Panc1 (cell line): ENCODE results near the gene MCCC1.

Source experiments
- CTCF ChIP-seq: fragments of 450-650 bp; IDR thresholded peaks from 2 replicates; pipeline ENCODE4 v1.5.1; 2017; ENCODE audit warnings: mild to moderate bottlenecking
- POLR2AphosphoS5 ChIP-seq: IDR thresholded peaks from 2 replicates; pipeline ENCODE4 v1.6.1; 2012; ENCODE audit warnings: mild to moderate bottlenecking, low read depth, low read length, moderate library complexity
- REST ChIP-seq, 2 experiments: IDR thresholded peaks; 2 replicates each; pipeline ENCODE4 v1.6.1; 2011 to 2012; ENCODE audit warnings: low read depth in 2 of 2, control low read depth in 1 of 2, low read length in 1 of 2, mild to moderate bottlenecking in 1 of 2, moderate library complexity in 1 of 2; ENCODE audit not compliant: insufficient read depth in 1 of 2
- SIN3A ChIP-seq: IDR thresholded peaks from 2 replicates; pipeline ENCODE4 v1.6.1; 2012; ENCODE audit warnings: low read depth, mild to moderate bottlenecking, low read length, moderate library complexity, borderline replicate concordance; ENCODE audit not compliant: insufficient read depth

- no peak for TF ChIP-seq CTCF
- TF ChIP-seq POLR2AphosphoS5: no peak
- no peak for TF ChIP-seq SIN3A
- TF ChIP-seq REST (IDR thresholded peaks at IDR 0.05; ENCODE audit: insufficient read depth in 1 of 2, low read depth in 2 of 2, low read length in 1 of 2): no peak
Observed at GRCh38 chr3:183087184-183087583, 12.1 kb downstream of the MCCC1 start.
